Erythroblast (primary cell): ENCODE data around the gene MFSD2A.

Experiments used
- GATA1 ChIP-seq: IDR thresholded peaks from 2 replicates; pipeline ENCODE4 v1.6.1; 2011; ENCODE audit warnings: low read depth, mild to moderate bottlenecking, control low read depth, low read length, moderate library complexity
- POLR2A ChIP-seq: IDR thresholded peaks from 2 replicates; pipeline ENCODE4 v1.6.1; 2011; ENCODE audit warnings: mild to moderate bottlenecking, low read length

DNA sequence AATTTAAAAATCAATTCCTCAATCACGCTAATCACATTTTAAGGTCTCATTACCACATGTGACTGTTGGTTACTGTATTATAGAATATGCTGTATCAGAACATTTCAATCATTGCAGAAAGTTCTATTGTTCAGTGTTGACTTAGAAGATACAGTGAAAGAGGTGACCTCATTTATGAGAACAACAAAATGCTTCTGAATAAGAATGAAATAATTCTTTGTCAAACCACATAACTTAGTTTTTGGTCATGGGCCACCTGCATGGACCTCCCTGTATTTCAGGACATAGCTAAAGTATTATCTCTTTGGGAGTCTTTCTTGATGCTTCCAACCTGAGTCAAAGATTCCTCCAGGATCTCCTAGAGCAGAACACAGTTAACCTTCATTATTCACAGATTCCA is 22.3 kb downstream of the MFSD2A start:
- TF ChIP-seq POLR2A (no peak), GATA1 (no peak)
